Eye (tissue), 1 donor: ENCODE results near the gene CCDC57.

ENCODE experiments used
- DNase-seq: peaks from one replicate; pipeline ENCODE4 v3.0.0-alpha.2; 2015

The CCDC57 gene

DNA sequence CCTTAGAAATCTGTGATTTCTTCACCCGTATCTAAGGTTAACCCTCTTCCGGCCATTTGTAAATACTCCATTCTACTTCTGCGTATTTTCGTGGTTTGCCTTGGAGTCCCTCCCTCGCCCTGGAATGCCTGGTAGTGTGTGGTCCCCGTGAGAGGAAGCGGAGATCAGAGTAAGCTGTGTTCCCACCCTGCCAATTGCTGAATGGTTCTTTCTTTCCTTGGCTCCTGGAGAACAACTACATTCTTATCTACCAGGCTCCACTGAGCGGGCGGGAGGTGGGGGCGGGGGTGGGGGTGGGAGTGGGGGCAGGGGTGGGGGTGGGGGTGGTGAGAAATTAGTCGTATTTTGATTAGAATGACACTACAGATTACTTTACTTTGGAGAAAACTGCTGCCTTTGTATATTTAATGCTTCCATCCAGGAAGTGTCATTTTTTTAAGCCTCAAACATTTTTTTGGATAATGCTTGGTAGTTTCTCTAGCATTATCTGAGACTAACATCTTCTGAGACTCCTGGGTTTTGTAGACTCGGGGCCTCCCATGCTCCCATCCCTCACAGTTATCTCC, 93.7 kb downstream of the CCDC57 start:
- DNase-seq = peak; percentile 48

DNA sequence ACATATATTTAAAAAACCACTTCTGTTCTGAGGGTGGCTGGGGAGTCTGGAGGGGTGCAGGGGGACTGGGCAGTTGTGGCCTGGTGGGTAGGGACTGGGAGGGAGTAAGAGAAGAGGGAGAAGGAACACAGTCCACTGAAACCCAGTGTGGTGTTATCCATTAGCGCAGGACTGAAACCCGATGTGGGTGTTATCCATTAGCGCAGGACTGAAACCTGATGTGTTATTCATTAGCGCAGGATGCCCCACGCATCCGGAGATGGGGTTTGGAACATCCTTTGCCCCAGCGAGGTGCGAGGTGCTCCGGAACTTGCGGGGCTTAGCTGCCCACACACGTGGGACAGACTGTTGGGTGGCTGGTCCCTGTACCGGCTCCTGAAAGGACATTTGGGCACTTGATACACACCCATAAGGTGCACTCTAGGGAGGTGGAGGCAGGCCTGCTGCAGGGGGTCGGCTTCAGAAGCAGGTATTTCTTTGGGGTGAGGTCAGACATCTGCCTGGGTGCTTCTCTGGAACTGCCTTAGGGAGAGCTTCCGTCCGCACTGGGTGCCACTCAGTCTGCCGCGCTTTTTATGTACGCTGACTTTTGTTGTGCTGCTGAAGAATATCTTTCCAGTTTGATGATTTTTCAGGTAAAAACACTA, 94.4 kb downstream of the CCDC57 start:
- no peak for DNase-seq

DNA sequence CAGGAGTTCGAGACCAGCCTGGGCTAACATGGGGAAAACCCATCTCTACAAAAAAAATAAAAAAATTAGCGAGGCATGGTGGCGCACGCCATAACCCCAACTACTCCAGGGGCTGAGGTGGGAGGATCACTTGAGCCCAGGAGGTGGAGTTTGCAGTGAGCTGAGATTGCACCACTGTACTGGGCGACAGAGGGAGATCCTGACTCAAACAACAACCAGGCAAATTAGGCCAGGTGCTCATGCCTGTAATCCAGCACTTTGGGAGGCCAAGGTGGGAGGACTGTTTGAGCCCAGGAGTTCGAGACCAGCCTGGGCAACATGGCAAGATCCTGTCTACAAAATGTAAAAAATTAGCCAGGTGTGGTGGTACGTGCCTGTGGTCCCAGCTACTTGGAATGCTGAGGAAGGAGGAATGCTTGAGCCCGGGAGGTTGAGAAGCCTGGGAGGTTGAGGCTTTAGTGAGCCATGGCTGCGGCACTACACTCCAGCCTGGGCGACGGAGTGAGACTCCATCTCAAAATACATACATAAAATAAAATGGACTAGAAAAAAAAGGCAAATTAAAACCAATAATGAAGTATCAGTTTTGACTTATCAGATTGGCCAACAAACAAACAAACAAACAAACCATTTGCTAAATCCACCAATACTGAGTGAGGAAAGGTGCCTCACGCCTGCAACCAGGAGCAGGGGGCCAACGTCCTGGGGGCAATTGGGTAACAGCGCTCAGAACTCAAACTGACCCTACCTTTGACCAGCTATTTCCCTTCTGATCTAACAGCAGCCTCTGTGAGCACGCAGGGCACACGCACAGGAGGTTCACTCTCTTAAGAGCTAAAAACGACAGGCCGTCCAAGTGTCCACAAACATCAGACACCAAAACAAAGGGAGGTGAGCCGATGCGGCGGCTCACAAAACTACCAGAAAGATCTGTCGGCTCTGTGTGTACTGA, 95.2 kb downstream of the CCDC57 start:
- no peak for DNase-seq

DNA sequence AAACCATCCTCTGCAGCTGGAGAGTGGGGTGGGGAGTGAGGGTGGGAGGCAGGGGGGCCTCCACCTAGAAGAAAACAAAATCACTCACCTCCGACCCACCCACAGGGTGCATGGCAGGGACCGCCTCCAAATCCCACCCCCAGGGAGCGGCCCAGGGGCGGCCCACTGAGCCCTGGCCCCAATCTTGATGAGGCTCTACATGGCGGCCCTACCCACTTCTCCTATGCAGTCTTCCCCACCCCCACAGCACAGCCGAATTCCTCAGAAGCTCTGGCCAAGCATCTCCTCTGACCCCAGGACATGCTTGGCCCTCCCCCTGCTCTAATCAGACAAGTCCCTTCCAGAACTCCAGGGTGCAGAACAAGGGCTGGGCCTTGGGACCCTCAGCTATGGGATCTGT, 96.4 kb downstream of the CCDC57 start:
- no peak for DNase-seq

DNA sequence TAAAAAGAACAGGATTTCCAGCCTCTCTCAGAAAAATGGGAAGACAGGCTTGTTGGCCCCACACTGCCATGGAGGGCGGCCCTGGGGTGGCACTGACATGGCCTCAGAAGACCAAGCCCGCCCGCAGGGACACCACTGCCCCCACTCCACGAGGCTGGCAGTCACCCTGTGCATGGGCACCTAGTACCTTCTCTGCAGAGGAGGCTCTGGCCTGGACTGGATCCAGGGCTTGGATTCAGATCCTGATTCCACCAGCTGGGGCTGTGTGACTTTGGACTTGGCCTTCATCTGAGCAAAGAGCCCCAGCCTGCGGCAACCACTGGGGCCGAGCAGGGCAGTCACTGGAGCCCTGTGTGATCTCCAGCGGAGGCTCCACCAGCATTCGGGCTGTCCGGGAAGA, 97.8 kb downstream of the CCDC57 start:
- DNase-seq = no peak

DNA sequence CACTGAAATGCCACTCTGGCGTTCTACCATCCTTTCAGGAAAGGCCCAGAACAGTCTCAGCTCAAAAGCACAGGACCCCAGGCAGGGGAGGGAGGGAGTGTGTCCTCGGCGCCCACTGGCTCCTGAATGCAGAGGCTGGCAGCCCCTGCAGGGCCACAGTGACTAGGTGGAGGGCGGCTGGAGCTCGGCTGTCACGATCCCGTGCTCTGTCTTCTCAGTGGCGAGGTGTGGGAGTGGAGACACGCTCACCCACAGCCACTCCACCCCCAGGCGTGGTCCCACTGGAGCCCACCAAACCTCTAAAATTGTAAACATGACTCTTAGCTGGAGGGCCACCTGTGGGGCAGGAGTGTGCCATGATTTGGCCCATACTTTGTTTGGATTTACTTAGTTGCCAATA, 98.2 kb downstream of the CCDC57 start:
- no peak for DNase-seq

DNA sequence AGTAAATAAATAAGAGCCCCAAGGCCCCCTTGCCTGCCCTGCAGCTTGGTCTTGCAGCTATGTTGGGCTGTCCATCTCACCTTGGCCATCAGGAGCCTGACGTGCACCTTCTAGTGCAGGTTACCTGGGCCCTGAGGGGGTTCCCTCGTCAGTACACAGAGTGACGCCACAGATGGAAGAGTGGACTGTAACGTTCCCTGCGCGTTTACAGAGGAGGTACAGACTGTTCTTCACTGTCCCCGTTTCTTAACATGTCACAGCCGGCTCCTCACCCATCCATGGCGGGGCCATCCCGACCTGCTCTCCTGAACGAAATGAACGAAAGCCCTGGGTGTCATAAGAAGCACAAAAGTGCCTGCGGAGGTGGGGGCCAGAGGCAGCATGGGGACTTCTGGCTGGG, 98.7 kb downstream of the CCDC57 start:
- DNase-seq = no peak

DNA sequence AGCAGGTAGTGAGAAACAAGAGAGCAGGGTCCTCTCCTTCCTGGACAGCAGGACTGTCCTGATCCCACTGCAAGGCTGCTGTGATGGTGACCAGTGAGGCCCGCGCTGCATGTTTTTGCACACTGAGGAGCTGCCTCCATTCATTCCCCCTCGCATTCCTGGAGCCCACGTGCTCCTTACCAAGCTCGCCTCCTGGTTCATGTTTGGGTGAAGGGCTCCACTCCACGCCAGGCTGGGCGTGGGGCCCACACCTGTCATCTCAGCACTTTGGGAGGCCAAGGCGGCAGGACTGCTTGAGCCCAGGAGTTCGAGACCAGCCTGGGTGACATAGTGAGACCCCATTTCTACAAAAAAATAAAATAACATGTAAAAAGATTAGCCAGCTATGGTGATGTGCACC, 99.2 kb downstream of the CCDC57 start:
- DNase-seq = no peak

DNA sequence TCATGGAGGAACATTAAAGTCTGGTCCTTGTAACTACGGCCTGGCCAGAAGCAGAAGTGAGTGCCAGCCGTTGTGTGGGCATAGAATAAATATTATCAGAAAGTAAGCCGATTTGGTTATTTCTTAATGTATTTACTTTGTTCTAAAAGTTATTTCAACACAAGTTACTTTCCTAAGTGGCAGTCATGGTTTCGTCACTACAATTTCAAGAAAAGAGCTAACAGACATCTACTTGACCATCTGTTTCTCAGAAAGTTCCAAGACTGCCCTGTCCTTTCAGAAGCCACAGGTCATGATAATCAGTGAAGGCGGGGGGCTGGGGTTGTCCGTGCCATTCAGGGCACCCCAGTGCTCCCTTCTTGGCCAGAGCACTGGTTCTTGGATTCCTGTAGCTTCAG, 99.7 kb downstream of the CCDC57 start:
- no peak for DNase-seq

DNA sequence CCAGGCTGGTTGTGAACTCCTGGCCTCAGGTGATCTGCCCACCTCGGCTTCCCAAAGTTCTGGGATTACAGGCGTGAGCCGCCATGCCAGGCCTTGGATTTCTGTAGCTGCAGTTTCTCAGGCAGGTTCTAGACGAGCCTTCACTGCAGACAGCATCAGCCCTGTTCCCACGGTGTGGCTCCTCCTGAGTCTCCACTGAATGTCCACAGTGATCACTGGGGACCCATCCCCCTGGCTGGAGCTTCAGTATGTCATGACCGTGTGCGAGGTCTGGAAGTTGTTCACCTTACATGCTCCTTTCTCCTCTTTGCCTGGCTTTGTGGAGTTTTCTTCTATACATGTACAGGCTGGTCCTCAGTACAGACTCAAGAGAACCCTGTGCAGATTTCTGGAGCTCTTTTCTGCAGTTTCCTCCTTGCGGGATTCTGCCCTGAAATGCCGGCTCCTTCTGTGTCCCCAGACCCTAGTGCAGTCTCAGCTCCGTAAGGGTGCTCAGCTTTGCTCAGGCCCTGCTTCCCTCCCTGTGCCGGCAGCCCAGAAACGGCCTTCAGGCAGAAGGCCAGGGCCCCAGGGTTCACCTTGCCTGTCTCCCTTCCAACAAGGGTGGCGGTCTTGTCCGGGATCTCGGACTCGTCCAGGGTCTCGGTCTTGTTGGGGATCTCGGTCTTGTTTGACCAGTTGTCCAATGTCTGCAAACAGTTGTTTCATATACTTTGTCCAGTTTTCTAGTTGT, 100.3 kb downstream of the CCDC57 start:
- no peak for DNase-seq

DNA sequence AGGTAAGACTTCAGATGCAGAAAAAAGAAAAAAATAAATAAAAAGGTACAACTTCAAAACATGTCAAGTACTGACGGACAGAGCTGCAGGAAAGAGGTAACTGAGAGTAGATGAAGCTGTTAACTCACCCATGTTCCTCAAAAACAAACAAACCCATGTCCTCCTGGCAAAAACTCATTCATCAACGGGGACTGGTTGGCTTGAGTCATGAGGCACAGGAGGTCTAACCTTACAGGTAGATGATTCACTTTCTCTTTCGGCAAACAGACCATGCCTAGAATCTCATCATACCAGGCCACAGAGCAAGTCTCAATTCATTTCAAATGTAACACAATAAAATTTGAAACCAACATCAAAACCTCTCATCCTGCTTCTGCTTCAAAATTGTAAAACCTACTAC, 102.3 kb downstream of the CCDC57 start:
- DNase-seq = no peak

DNA sequence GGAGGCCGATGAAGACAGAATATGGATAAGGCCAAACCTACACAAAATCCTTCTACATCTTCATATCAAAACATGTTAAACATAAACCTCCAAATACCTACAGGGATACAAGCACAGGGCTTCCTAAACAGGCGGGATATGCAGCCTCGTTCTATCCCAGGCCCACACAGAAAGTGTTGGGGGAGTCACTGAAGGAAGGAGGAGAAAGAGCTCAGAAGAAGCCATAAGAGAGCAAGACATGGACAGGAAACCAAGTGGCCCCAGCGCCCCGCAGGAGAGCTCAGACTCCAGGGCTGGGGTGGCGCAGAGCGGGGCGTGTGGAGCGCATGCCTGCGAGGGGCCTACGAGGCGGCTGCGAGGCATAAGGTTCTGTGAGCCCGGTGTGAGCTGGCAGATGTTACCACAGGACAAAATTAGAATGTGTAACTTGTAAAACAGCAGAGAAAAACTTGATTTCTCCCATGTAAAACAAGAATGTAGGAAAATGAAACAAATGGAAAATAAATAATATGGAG, 103.6 kb downstream of the CCDC57 start:
- no peak for DNase-seq

DNA sequence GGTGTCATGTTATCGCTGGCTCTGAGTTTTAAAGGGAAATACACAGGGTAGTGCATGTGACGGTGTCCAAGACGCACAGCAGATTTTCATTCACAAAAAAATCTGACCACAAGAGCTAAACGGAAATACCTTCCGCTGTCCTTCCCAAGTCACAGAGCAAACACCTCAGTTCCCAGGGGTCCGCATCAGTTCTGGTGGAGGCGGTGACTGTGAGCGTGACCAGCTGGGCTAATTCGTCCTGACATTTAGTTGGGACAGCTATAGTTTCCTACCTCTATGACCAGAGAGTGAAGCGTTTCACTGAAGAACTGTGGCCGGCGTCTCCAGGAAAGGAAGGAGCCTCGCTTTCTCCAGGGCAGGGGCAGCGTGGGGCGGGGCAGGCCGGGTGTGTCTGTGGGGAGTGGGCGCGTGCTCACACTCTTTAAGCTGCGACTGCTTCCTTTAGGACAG, 104.1 kb downstream of the CCDC57 start:
- peak; percentile 58 for DNase-seq

DNA sequence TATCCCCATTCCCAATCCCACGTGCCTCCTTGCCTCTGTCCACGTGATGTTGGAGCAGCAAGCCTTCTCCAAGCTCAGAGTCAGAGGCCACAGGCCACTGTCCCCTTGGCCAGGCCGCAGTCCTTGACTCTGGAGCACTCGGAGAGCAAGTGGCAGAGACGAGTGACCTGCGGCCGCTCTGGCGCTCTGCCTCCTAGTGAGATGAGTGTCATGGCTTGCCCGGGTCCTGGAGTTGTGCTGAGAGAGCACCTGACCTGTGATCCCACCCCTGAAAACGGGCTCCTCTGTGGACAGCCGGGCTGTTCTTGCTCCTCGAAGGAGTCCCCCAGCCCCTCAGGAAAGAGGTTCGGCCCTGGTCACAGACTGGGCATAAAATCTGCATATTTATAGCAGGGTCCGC, 104.6 kb downstream of the CCDC57 start:
- peak; percentile 26 for DNase-seq

DNA sequence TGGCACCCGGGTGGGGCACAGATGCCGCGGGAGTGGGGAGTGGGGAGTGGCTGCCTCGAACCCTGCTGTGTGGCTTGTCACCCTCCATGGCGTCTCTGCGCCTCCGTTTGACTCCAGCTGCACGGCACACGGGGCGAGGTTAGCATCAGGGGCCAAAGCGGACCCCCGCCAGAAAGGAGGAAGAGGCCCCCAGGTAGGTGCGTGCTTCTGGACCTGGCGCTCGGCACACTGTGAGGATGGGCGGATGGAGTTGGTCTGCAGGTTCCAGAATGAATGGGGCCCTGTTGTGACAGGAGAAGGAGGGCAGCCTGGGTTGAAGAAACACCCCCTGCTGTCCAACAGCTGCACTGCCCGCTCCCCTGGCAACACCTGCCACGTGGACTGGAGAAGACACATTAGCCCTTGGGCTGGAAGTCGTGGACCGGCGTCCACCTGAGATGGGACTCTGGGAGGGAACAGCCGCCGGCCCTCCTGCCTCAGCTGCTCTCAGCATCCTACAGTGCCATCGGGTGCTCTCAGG, 105.2 kb downstream of the CCDC57 start:
- peak; percentile 45 for DNase-seq

DNA sequence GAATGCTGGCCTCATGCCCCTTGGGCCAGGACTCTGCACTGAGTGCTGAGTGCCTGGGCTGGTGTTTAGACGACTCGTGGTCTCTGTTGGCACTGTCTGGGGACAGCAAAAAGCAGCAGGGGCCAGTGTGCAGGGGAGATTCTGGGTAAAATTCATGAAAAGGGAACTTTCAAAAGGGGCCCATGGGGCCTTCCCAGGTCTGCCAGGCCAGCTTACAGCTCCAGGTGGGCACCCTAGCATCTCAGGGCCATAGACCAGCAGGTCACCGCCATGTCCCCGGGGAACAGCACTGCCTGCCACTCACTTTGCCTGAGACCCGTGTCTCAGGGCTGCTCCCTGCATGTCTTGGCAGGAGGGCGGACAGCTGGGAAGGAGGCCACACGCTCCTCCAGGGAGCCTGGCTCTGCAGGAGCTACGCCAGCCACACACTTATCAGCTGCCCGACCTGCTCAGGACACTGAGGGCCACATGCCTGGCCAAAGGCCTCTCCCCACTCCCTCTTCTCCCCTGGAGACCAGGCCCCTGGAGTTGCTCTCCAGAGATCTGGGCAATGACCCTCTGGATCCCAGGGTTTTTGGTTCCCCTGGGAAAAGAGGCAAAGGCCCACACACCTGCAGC, 105.8 kb downstream of the CCDC57 start:
- DNase-seq = peak; percentile 30

DNA sequence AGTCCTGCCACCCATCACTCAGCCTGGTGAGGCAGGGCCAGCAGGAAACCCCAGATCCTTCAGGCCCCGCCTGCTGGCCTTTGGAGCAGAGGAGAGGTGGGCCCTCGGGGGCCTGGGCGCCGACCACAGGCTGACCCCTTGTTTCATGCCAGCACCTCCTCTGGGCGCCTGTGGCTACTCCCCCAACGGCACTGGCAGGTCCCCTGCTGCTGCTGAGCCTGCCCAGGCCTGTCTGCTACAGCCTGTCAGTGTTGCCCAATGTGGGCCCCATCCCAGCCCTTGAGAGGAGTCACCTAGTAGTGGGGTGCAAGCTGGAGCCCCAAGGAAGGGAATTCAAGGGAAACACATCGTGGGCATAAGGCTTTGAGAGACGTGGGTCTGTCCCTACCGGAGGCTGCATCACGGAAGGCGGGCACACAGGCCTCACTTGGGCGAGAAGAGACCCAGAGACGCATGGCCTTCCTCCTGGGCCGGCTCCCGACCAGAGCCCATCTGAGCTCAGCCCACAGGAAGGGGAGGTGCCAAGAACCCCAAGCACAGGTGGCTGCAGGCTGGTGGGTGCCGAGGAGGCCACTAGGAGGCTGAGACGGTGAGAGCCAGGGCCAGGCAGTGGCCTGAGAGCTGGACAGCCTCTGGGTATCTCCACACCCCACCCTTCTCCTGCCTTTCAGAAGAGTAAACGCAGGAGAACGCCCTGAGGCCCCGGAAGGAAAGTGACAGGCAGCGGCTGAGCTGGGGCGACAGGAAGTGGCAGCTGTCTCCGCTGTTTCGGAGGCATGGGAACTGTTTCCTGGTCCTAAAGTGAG, 106.6 kb downstream of the CCDC57 start:
- DNase-seq = peak; percentile 74

DNA sequence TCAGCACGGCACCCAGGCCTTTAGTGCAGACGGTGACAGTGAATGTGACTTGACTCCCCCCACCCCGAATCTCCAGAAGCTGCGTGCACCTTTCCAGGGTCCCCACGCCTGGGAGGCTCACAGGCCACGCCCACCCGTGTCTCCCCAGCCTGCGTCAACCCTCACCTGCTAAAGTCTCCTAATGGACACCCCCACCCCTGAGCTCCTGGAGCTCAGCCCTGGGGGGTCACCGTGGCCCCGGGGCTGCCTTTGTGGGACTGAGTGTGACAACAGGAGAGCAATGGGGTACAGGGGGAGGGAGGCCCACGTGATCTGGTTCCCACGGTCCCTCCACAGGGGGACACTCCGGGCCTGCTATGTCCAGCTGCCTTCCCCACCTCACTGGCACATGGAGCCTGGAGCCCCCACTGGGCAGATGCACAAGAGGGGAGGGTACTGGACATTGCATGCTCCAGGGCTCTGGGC, 107.2 kb downstream of the CCDC57 start:
- no peak for DNase-seq

DNA sequence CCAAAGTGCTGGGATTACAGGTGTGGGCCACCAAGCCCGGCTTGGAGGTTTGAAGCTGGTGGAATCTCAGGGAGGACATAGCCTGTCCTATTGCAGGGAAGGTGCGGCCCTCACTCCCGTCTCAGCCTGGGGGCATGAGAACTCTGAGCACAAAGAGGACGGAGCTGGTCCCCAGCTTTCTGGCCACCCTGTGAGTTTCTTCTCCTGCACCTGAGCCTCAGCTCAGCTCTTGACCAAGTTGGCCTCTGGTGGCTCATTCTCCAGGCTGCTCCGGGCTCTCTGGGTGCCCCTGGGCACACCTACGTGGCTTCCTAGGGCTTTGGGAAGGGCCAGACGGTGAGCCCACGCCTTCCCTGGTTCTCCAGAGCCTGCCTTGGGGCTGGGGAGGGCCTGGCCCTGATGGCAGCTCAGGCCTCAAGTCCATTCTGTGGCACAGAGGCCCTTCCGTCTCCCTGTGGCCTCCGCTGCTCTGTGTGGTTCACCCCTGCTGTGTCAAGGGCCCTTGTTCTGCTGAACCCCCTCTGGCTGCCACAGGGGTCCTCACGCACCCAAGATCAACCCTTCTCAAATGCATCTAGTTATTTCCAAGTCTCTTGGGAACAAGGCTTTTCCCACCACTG, 107.7 kb downstream of the CCDC57 start:
- DNase-seq = no peak

DNA sequence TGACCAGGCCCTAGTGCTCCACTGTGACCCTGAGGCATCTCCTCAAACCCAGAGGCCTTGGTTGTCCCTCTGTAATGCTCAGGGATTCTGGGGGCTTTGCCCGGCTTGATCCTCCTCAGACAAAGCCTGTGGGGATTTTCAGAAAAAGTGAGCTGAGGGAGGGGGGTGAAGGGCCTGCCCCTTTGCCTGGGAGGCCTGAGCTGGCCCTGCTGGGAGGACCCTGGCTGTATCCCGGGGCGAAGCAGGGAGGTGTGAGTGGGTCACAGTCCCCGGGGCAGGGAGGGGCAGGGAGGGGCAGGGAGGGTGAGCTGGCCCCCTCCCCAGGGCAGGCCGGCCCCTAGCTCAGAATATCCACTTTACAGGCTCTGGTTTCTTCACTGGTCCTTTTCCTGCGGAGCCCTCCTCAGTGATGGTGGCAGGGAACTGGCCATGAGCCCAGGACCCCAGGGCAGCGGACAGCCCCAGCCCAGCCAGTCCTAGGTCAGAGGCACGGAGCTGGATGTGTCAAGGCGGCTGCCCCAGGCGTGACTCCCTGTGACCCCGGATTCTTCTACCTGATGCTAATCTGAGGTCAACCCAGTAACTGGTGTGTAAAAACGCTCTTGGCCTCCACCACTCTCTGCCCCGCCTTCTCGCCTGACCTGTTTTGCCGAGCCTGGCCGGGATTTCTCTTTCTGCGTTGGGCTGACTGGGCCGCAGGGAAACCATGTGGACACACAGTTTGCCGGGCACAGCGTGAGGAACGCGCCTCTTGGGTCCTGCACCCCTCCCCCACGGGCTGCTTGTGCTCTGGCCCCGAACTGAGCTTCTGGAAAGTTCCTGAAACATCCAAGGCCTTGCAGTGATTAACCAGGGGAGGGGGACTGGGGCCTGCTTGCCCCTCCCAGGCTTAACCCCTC, 108.8 kb downstream of the CCDC57 start:
- peak; percentile 85 for DNase-seq
